PC-3 (cell line): ENCODE data around the gene SLC2A4RG.

Experiments used
- EZH2 ChIP-seq: fragments of 300-600 bp; sonication (generic); IDR thresholded peaks from one replicate; pipeline ENCODE4 v1.6.1; 2017; ENCODE audit warnings: antibody characterized with exemption, mild to moderate bottlenecking, low read length; ENCODE audit not compliant: unreplicated experiment
- TF ChIP-seq, protein P1 (sequence below): fragments of 300-600 bp; sonication (generic); conservative IDR thresholded peaks from 2 replicates; pipeline ENCODE4 v1.5.1; 2017; ENCODE audit warnings: antibody characterized with exemption, low read depth, mild to moderate bottlenecking, low read length

DNA sequence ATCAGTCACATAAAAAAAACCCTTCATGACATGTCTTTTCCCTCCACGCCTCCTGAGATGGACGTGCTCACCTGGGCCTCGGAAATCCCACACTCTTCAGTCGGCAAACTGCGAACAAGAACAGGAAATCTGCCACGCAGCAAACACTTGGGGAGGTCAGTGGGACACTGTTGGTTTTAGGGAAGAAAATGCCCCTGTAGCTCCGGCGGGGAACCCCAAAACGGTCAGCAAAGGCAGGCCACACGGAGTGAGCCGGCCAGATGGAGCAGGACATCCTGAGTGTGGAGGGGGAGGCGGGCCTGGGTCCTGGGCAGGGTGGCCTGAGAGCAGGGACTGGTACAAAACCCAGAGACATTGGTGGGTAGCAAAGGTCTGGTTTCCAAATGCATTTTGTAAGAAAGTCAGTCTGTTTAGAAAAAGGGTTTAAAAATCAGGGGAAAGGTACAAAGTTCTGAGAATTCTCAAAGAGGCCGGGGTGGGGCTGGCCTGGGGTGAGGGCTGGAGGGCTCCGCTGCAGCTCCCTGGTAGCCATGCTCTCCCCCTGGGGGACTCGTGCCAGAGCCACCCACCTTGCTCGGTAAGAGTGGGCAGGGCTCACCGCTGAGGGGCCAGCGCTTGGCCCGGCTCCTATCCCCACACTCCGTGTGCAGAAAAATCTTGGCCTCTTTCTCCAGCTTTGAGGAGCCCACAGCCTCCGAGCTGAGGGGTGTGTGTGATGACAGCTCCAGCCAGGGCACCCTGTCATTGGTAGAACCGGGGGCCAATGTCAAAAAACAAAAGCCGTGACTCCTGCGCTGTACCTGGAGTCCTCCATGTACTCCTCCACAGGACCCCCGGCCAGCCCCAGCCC lies 5.2 kb downstream of the SLC2A4RG start:
- TF ChIP-seq, protein P1, sequence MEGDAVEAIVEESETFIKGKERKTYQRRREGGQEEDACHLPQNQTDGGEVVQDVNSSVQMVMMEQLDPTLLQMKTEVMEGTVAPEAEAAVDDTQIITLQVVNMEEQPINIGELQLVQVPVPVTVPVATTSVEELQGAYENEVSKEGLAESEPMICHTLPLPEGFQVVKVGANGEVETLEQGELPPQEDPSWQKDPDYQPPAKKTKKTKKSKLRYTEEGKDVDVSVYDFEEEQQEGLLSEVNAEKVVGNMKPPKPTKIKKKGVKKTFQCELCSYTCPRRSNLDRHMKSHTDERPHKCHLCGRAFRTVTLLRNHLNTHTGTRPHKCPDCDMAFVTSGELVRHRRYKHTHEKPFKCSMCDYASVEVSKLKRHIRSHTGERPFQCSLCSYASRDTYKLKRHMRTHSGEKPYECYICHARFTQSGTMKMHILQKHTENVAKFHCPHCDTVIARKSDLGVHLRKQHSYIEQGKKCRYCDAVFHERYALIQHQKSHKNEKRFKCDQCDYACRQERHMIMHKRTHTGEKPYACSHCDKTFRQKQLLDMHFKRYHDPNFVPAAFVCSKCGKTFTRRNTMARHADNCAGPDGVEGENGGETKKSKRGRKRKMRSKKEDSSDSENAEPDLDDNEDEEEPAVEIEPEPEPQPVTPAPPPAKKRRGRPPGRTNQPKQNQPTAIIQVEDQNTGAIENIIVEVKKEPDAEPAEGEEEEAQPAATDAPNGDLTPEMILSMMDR, result no peak
- TF ChIP-seq EZH2, result no peak
